Prostate gland (tissue), 2 donors: ENCODE measurements around the gene GIT2. TPM values are rescaled to one million over a fixed set of nuclear protein-coding genes. Genes with fewer than 3 reads are reported as not detected.

ENCODE experiments used
- DNase-seq: peaks from one replicate; pipeline ENCODE4 v3.0.0-alpha.2; 2019; ENCODE audit warnings: low spot score
- H3K27ac ChIP-seq, 2 donors: fragments of 200-600 bp; sonication (generic); 2 replicates each; pipeline ENCODE4 v1.5.1; 2017 to 2019
- H3K27me3 ChIP-seq: fragments of 200-600 bp; sonication (generic); replicated peaks from 2 replicates; pipeline ENCODE4 v1.5.1; 2019; ENCODE audit not compliant: insufficient read depth
- H3K36me3 ChIP-seq, 2 donors: fragments of 200-600 bp; sonication (generic); 1 replicate in 1 of 2; 2 replicates in 1 of 2; pipeline versions ENCODE4 v1.5.1 to v1.8.1; 2017 to 2019
- H3K4me1 ChIP-seq: fragments of 200-600 bp; sonication (generic); replicated peaks from 2 replicates; pipeline ENCODE4 v1.5.1; 2019
- H3K4me3 ChIP-seq, 2 donors: fragments of 200-600 bp; sonication (generic); 2 replicates each; pipeline ENCODE4 v1.5.1; 2017 to 2019
- H3K9me3 ChIP-seq: fragments of 200-600 bp; sonication (generic); 2 replicates; pipeline ENCODE4 v1.5.1; 2017
- CTCF ChIP-seq, 4 experiments: fragments of 200-600 bp in 2 of 4; fragments of 450-650 bp in 2 of 4; sonication (generic) in 2 of 4; IDR thresholded peaks; 1 replicate in 3 of 4; 2 replicates in 1 of 4; pipeline ENCODE4 v1.5.1; 2016 to 2019; ENCODE audit warnings: antibody characterized with exemption in 4 of 4, mild to moderate bottlenecking in 2 of 4, moderate library complexity in 2 of 4
- POLR2A ChIP-seq: fragments of 450-650 bp; IDR thresholded peaks from one replicate; pipeline ENCODE4 v1.6.1; 2016; ENCODE audit warnings: antibody characterized with exemption, mild to moderate bottlenecking
- POLR2AphosphoS5 ChIP-seq: sonication (generic); formaldehyde crosslinking; IDR thresholded peaks from one replicate; pipeline ENCODE4 v1.6.1; 2017; ENCODE audit warnings: antibody characterized with exemption
- WGBS: methylation state at CpG from one replicate; pipeline ENCODE4 v1.1.5; 2018; 5-methylcytosine and 5-hydroxymethylcytosine counted together
- intact Hi-C: fragments of 100-400 bp; cut with DNase I; formaldehyde crosslinking; loops from one replicate; pipeline ENCODE4 v1.14.2; 2022
- total RNA-seq, 2 donors: library from RNA; depleted of rRNA; stranded (reverse); fragments of >200 nt; gene quantifications; one replicate each; pipeline ENCODE4 v1.1.0, GENCODE V29; 2016

GIT2 gene
- total RNA-seq, 2 donors from 2014 or later = 20.9 to 43.3 TPM

- Histone ChIP-seq H3K9me3 (no peaks in the 10 kb centered on the region), H3K4me3 (no peak overlapping the region), H3K36me3 (no peaks in the 10 kb centered on the region), H3K27me3 (no peaks in the 10 kb centered on the region), H3K4me1 (peaks cover 4% of the 10 kb centered on the region), H3K27ac (no peak overlapping the region)
- WGBS = 96% methylated on average over 4 of the region's 4 CpGs
- TF ChIP-seq CTCF (IDR thresholded peaks at IDR 0.05) (no peak), POLR2AphosphoS5 (no peak), POLR2A (no peak)
- intact Hi-C loops = no loop called here
- DNase-seq = no peak
These were observed 9.9 kb upstream of the GIT2 start for GRCh38 chr12:110006115-110006514.

GRCh38 chr12:110005319-110005973, 9.3 kb upstream of the GIT2 start:
- H3K27ac ChIP-seq = no peak overlapping the region
- H3K9me3 ChIP-seq = no peaks in the 10 kb centered on the region
- no peak for TF ChIP-seq CTCF (IDR thresholded peaks at IDR 0.05)
- DNase-seq = no peak
- H3K4me1 ChIP-seq = peaks cover 4% of the 10 kb centered on the region
- H3K36me3 ChIP-seq = no peaks in the 10 kb centered on the region
- 95% methylated on average over 7 of the region's 7 CpGs for WGBS
- intact Hi-C loops = no loop called here
- no peak overlapping the region for H3K4me3 ChIP-seq
- H3K27me3 ChIP-seq = no peaks in the 10 kb centered on the region

GRCh38 chr12:110004598-110004997, 8.4 kb upstream of the GIT2 start:
- Histone ChIP-seq H3K27ac (no peak overlapping the region), H3K27me3 (no peaks in the 10 kb centered on the region), H3K36me3 (no peaks in the 10 kb centered on the region), H3K9me3 (no peaks in the 10 kb centered on the region), H3K4me1 (peaks cover 4% of the 10 kb centered on the region), H3K4me3 (no peak overlapping the region)
- intact Hi-C loops = no loop called here
- TF ChIP-seq POLR2AphosphoS5 = peak; percentile 41
- TF ChIP-seq POLR2A = no peak
- 43% methylated on average over 4 of the region's 4 CpGs for WGBS
- no peak for DNase-seq

GRCh38 chr12:110002676-110003515, 6.7 kb upstream of the GIT2 start:
- Histone ChIP-seq H3K27me3 (no peaks in the 10 kb centered on the region), H3K4me3 (no peak overlapping the region), H3K9me3 (no peaks in the 10 kb centered on the region), H3K4me1 (peaks cover 4% of the 10 kb centered on the region), H3K27ac (peak overlapping the region; percentile 55 to 59), H3K36me3 (no peaks in the 10 kb centered on the region)
- WGBS = 60% methylated on average over 8 of the region's 8 CpGs
- TF ChIP-seq CTCF (IDR thresholded peaks at IDR 0.05) = no peak
- TF ChIP-seq POLR2AphosphoS5 = peak; percentile 79
- no peak for TF ChIP-seq POLR2A
- peak; percentile 49 for DNase-seq
- intact Hi-C loops = no loop called here

GRCh38 chr12:110001596-110001995, 5.4 kb upstream of the GIT2 start:
- H3K27ac ChIP-seq = peak overlapping the region in 1 of 2 donors; percentile 59
- TF ChIP-seq CTCF (IDR thresholded peaks at IDR 0.05) (no peak), POLR2AphosphoS5 (no peak), POLR2A (no peak)
- no peaks in the 10 kb centered on the region for H3K27me3 ChIP-seq
- H3K36me3 ChIP-seq = no peaks in the 10 kb centered on the region
- intact Hi-C loops = no loop called here
- no peak for DNase-seq
- H3K9me3 ChIP-seq = no peaks in the 10 kb centered on the region
- 96% methylated on average over 4 of the region's 4 CpGs for WGBS
- peaks cover 4% of the 10 kb centered on the region for H3K4me1 ChIP-seq
- H3K4me3 ChIP-seq = no peak overlapping the region
